ENCODE results near the gene LYSMD2.
A peak's percentile ranks its signal among the peaks of the same experiment; 100 is the strongest.

Gene LYSMD2

GRCh38 chr15:51776952-51777569 is 39.6 kb upstream of the LYSMD2 start:
- H3K36me3 ChIP-seq (replicated peaks) = no peaks in the 10 kb centered on the region
- peak; percentile 81 for DNase-seq
- H3K27ac ChIP-seq = no peak overlapping the region
- no peaks in the 10 kb centered on the region for H3K27me3 ChIP-seq (replicated peaks)
- in situ Hi-C loops (cut with HindIII; ENCODE audit: low pct_ligation_motif_present, low sequenced_read_pairs) = no loop called here
- no peak overlapping the region for H3K4me3 ChIP-seq (ENCODE audit: low read depth, low read length)
- TF ChIP-seq, protein P1, sequence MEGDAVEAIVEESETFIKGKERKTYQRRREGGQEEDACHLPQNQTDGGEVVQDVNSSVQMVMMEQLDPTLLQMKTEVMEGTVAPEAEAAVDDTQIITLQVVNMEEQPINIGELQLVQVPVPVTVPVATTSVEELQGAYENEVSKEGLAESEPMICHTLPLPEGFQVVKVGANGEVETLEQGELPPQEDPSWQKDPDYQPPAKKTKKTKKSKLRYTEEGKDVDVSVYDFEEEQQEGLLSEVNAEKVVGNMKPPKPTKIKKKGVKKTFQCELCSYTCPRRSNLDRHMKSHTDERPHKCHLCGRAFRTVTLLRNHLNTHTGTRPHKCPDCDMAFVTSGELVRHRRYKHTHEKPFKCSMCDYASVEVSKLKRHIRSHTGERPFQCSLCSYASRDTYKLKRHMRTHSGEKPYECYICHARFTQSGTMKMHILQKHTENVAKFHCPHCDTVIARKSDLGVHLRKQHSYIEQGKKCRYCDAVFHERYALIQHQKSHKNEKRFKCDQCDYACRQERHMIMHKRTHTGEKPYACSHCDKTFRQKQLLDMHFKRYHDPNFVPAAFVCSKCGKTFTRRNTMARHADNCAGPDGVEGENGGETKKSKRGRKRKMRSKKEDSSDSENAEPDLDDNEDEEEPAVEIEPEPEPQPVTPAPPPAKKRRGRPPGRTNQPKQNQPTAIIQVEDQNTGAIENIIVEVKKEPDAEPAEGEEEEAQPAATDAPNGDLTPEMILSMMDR (IDR thresholded peaks at IDR 0.05; ENCODE audit: low read depth, low read length, missing control alignments) = peak; percentile 86

DNA sequence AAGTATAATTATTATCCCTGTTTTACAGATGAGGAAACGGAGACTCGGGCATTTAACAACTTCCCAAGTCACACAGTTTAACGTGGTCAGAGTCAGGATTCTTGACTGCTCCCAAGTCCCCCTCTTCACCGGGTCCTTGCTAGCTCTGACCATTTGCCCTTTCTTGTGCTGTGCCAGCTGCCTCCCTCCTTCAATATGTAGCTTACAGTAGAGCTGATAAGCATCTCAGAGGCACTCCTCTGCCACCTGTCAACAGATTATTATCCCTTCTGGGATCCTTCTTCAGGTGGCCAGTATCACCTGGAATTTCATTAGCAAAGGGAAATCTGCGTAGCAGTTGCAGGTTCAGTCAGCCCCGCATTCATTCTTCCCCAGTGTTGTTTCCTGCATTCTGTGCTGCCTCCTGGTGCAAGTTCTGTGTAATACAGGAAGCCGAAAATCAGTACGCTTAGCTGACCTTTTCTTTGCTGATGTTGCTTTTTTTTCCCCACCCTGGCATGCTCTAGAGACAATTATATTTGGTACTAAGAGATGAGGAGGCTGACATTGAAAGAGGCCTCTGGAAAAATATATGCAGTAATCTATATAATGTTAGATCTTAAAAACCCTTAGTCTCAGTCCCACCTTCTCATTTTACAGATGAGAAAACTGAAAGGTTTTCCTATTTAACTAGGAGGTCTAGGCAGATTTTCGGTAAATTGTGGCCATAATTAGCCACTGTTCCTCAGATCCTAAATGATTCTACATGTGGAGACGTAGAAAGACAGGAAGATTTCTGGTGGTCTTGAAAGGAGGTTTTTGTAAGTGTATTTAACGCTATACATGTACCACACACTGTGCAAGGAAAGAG is 38.7 kb upstream of the LYSMD2 start:
- no peak overlapping the region for H3K27ac ChIP-seq

DNA sequence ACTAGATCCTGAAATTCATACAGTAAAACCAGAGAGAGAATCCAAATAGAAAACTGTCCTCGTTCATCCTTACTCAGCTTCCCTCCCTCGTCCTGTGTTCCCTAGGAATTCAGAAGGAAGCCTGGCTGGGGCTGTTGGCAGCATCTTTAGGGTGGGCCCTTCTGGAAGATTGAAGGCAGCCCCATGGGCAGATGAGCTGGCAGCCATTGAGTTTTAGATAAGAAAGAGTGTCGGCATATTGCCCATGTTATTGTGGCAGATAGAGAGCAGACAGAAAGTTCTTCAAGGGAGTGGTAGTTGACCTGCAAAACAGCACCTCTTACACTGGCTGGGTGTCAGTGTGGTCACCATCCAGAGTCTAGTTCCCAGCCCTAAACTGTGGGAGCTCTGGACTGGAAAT is 37.5 kb upstream of the LYSMD2 start:
- TF ChIP-seq, protein P1 (IDR thresholded peaks at IDR 0.05; ENCODE audit: low read depth, low read length, missing control alignments) = no peak
- H3K27ac ChIP-seq = no peak overlapping the region
- H3K4me3 ChIP-seq (ENCODE audit: low read depth, low read length) = no peak overlapping the region
- DNase-seq = no peak
- H3K36me3 ChIP-seq (replicated peaks) = no peaks in the 10 kb centered on the region
- no peaks in the 10 kb centered on the region for H3K27me3 ChIP-seq (replicated peaks)
- in situ Hi-C loops (cut with HindIII; ENCODE audit: low pct_ligation_motif_present, low sequenced_read_pairs) = no loop called here

More for the DNA sequence above, 38.7 kb upstream of the LYSMD2 start:
- peak; percentile 47 for DNase-seq
- Histone ChIP-seq H3K4me3 (ENCODE audit: low read depth, low read length) (no peak overlapping the region), H3K27me3 (replicated peaks) (no peaks in the 10 kb centered on the region), H3K36me3 (replicated peaks) (no peaks in the 10 kb centered on the region)
- TF ChIP-seq, protein P1 (IDR thresholded peaks at IDR 0.05; ENCODE audit: low read depth, low read length, missing control alignments) = peak; percentile 87
- in situ Hi-C loops (cut with HindIII; ENCODE audit: low pct_ligation_motif_present, low sequenced_read_pairs) = no loop called here

DNA sequence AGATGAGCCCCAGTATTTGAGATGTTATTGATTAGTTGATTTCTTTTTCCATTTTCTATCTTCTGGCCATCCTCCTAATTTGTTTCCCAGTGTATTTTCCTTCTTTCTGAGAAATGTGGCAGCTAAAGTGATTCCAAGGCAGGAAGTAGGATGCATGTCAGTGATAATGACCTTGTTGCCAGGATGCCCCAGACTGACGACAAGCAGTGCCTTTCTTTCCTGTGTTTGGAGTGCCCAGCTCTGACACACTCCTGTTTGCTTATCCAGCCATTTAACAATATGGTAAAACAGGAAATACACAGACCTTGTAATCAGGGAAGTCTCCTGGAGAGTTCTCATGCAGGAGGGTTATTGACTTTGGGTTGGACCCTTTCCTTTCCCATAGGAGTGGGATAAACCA is 34.3 kb upstream of the LYSMD2 start:
- DNase-seq = no peak
- TF ChIP-seq, protein P1 (IDR thresholded peaks at IDR 0.05; ENCODE audit: low read depth, low read length, missing control alignments) = no peak
- H3K27me3 ChIP-seq (replicated peaks) = no peaks in the 10 kb centered on the region
- H3K27ac ChIP-seq = no peak overlapping the region
- H3K4me3 ChIP-seq (ENCODE audit: low read depth, low read length) = no peak overlapping the region
- in situ Hi-C loops (cut with HindIII; ENCODE audit: low pct_ligation_motif_present, low sequenced_read_pairs) = no loop called here
- no peaks in the 10 kb centered on the region for H3K36me3 ChIP-seq (replicated peaks)

DNA sequence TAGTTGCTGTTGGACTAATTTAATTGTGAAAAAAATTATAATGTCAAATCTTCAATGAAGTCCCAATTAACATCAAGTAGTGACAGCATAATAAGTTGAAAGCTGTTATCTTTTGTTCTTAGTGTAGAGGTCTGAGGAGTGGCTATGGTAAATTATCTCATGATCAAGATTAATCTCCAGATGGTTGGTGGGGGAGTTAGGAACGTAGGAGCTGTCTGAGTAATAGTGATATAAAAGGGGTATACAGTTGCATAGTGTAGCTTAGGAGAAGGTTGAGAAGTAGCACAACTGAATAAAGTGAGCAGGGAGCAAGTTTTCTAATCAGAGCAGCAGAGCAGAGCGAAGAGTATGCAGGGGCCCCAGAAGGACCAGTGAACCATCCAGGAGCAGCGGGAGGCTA is 33.4 kb upstream of the LYSMD2 start:
- no peak for DNase-seq
- no peaks in the 10 kb centered on the region for H3K36me3 ChIP-seq (replicated peaks)
- H3K27me3 ChIP-seq (replicated peaks) = no peaks in the 10 kb centered on the region
- H3K4me3 ChIP-seq (ENCODE audit: low read depth, low read length) = no peak overlapping the region
- in situ Hi-C loops (cut with HindIII; ENCODE audit: low pct_ligation_motif_present, low sequenced_read_pairs) = no loop called here
- TF ChIP-seq, protein P1 (IDR thresholded peaks at IDR 0.05; ENCODE audit: low read depth, low read length, missing control alignments) = no peak
- no peak overlapping the region for H3K27ac ChIP-seq

Data from brain microvascular endothelial cell (primary cell).